Superior temporal gyrus (tissue), 1 donor: ENCODE measurements around the gene NUFIP1.
"Not testable (repeated sequence)": the region's sequence is repeated elsewhere in the genome, so short reads cannot be mapped to it uniquely, and the experiment has no call there.

Source experiments
- DNase-seq: peaks from one replicate; pipeline ENCODE4 v3.0.0-alpha.2; 2016; ENCODE audit errors: extremely low spot score

NUFIP1 gene

GRCh38 chr13:44969551-44970484 lies 19.5 kb downstream of the NUFIP1 start:
- DNase-seq = peak; percentile 95

GRCh38 chr13:44968434-44968815 lies 20.8 kb downstream of the NUFIP1 start:
- no peak for DNase-seq

- DNase-seq = no peak
Observed at GRCh38 chr13:44967704-44968433, 21.4 kb downstream of the NUFIP1 start.

- no peak for DNase-seq
Observed at GRCh38 chr13:44961997-44962396, 27.3 kb downstream of the NUFIP1 start.

- no peak for DNase-seq
Observed at GRCh38 chr13:44955406-44955805, 33.9 kb downstream of the NUFIP1 start.

- DNase-seq = no peak
Observed at GRCh38 chr13:44954224-44954623, 35.0 kb downstream of the NUFIP1 start.

DNA sequence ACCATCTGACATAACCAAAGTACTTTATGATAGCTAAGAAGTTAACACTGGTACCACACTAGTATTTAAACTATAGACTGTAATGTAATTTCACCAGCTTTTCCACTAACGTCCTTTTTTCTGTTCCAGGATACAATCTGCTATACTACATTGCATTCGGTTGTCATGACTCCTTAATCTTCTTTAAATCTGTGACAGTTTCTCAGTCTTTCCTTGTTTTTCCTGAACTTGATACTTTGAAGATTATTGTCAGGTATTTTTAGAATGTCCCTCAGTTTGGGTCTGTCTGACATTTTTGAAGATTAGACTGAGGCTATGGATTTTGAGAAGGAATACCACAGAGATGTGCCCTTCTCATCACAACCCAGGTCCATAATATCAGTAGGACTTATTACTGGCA lies 36.6 kb downstream of the NUFIP1 start:
- no peak for DNase-seq

GRCh38 chr13:44951184-44951583 lies 38.1 kb downstream of the NUFIP1 start:
- no peak for DNase-seq

- not testable (repeated sequence) for DNase-seq
Observed at GRCh38 chr13:44943411-44943810, 45.9 kb downstream of the NUFIP1 start.

DNA sequence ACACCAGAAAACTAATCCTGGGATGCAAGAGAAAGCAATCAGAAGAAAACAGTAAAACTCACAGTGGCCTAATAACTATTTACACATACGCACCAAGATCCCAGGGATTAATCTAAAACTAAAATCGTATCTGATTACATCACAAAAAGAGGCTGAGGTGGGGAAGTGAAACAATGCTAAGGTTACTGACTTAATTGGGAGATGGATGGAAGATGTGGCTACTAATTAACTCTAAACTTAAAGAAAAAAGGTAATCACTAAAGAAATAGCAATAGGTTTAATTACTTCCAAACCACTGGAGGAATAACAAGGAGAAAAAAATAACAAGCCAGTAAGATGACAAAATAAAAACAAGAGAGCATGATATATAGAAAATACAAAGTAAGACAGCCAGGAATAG lies 50.4 kb downstream of the NUFIP1 start:
- no peak for DNase-seq

DNA sequence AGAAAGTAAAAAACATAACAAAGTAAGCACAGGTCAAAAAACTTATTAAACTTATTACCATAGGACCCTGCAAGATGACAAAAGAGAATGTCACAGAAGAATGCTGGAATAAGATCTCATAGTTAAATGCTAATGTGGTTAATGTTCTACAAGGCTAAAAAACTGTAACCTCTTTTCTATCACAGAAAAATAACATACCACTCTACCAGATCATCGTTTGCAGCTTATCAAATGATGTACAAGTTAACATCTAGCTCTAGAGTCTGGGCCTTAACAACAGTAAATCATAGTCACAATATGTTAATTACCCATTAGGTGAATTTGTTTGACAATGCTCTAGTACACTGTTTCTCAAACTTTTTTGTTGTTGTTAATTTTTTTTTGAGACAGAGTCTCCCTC lies 53.0 kb downstream of the NUFIP1 start:
- no peak for DNase-seq

DNA sequence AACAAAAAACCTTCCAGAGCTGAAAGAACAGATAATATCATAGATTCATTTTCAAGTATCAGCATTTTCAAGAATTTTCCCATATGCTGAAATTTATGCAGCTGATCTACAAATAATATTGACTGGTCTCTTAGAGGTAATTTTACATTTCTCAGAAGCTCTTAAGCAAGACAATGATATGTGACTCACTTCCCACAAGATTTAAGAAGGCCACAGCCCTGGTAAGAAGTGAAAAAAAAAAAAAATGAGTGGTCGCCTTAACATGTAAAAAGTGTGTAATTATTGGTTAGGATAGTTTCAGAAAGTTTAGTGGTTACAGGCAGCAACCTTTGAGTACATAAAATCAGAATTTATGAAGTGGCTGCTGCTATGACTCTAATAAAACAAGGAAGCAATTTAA lies 54.5 kb downstream of the NUFIP1 start:
- DNase-seq = no peak

DNA sequence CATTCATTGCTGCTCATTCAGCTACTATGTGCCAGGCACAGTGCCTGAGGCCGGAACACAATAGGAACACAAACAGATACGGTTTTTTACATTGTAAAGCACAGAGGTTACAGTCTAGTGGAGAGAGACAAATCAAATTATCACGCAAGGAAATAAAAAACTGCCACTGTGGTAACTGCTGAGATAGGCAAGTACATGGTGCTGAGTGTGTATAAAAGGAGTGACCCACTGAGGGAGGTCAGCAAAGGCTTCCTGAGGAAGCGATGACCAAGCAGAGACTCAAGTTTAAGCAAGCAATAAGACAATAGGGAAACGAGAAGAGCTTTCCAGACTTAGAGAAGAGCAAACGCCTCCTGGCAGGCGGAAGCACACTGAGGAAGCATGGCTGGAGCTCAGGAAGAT lies 56.4 kb downstream of the NUFIP1 start:
- DNase-seq = no peak

DNA sequence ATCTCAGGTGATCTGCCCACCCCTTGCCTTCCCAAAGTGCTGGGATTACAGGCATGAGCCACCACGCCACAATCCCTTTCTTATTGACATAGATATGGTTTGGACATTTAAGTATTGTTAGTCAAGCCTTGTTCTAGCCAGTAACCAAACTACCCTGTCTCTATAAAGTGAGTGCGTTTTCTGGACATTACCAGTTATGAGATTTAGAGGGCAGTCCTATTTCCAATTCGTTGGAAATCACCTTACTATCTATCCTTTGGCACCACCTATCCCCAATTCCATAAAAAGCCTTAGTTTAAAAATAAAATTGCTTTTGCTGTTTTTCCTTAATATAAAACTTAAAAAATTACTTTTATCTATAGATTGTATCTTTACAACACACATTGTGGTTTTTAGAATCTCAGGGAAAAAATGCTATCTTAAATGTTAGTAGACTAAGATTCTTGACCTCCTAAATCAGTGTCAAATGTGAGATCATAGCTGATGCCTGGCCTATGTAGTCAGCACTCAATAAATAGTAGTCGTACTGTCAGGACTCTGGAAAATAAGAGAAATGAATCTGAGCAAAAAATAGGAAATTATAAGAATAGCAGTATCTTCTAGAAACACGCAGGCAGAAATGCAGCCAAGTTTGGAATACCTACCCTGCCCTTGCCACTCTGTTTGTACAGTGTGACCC lies 57.0 kb downstream of the NUFIP1 start:
- no peak for DNase-seq

- no peak for DNase-seq
Observed at GRCh38 chr13:44930963-44931623, 58.2 kb downstream of the NUFIP1 start.

GRCh38 chr13:44930280-44930679 lies 59.0 kb downstream of the NUFIP1 start:
- DNase-seq = no peak

DNA sequence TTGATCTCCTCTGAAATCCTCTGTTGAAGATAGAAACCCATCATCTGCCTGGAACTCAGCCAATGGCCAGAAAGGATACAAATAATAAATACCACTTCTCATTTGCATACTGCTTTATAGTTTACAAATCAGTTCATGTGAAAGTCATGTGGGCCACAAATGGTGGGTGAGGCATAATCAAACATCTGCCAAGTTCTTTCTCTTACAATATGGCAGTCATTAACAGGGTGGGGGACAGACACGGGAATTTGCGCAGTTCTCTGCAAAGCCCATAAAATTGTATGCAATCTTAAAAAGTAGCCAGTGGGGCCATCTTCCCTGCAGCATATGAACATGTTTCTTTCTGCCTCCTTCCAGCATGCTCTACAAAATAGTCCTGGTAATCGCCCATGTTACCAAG lies 59.6 kb downstream of the NUFIP1 start:
- no peak for DNase-seq

DNA sequence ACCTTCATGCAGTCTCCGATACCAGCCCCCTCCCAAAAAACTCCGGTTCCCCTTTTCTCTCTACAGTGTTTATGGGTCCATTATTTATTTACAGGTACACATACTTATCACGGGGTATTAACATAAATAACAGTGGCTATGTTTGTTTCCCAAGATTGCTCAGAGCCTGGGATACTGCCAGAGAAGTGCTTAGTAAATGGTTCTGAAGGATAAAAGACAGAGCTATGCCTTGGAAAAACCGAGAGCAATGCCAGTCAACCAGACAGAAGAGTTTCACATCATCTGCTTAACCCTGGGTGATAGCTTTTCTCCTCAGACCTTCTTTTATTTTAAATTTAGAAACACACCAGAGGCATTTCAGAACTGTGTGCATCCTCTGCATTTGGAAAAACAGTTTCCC lies 61.3 kb downstream of the NUFIP1 start:
- DNase-seq = no peak

DNA sequence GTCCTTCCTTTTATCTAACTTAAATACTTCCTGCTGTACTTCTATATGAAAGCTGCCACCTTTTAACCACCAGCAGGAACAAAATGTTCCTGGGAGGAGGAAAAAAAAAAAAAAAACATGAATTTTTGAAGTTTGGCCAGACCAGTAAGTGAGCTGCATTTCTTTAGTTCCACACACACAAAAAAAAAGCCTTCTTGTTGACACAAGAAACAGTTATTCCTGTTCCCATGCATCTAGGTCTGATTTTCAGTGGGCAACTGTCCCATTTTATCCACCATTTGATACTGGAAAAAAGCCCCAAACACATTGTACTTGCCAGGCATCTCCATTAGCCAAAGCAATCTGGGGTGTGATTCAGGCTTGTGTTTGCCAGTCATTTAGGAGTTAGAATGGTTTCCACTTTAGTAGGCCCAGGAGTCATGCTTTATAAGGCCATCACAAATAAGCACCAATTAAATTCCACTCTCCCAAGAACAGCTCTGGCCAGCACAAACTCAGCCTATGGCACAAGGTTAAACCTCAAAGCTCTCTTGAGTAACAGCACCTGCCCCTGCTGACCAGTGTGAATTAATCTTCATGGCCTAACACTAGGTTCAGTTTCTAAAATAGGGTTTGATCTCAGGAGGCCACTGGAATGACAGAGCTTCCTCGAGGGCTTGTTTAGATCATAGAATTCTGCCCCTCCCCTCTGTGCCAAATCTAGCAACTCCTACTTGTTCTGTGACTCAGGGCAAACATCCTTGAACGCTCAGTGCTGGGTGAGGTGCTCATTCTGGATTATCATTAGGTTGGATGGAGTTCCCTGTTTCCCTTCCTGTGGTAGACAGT lies 67.1 kb downstream of the NUFIP1 start:
- no peak for DNase-seq

DNA sequence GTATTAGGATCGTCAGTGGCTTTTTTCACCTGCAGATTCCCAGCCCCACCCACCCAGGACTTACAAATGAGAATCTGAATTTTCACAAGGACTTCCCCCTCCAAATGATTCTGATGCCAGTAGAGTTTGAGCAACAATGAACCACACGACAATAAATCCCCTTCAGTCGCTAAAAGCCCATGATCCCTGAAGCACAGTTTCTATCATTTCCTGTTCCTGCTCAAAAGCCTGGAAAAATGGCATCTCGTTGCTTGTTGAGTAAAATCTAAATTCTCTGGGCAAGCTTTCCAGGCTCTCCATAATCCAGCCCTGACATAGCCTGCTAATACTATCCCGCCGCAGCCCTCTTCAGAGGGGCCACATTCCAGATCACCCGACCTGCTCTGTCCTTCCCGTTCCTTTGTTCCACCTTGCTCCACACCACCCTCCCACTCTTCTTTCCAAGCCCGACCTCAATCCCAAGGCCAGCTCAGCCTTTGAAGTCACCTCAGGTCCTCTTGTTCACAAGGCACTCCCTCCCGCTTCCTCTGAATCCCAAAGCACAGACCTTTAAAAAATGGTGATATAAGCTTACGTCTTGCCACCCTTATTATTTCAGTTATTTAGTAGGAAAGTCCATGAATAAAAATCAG lies 67.9 kb downstream of the NUFIP1 start:
- no peak for DNase-seq

DNA sequence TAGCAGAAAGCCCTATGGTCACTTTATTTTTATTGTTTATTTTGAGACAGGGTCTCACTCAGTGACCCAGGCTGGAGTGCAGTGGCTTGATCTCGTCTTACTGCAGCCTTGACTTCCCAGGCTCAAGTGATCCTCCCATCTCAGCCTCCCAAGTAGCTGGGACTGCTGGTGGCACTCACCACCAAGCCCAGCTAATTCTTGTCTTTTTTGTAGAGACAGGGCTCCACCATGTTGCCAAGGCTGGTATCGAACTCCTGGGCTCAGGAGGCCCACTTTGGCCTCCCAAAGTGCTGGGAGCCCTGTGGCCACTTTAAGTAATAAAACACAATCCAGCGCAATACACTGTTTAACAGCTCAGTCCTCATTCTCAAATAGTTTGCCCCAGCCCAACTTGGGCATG lies 69.3 kb downstream of the NUFIP1 start:
- no peak for DNase-seq
